MM.1S (cell line): ENCODE measurements around the gene CASTOR2.

Source experiments
- DNase-seq: peaks from one replicate; pipeline ENCODE4 v3.0.0-alpha.2; 2015
- H2AFZ ChIP-seq: fragments of 300-600 bp; sonication (generic); 2 replicates; pipeline ENCODE4 v1.6.0; 2016; ENCODE audit warnings: antibody characterized with exemption, low read length
- H3F3A ChIP-seq: fragments of 300-600 bp; sonication (generic); 2 replicates; pipeline ENCODE4 v1.6.1; 2016; ENCODE audit warnings: mild to moderate bottlenecking, antibody characterized with exemption, low read length, moderate library complexity, mixed read lengths; ENCODE audit not compliant: insufficient read depth
- H3K27ac ChIP-seq: fragments of 300-600 bp; sonication (generic); 2 replicates; pipeline ENCODE4 v1.5.1; 2016; ENCODE audit warnings: mild to moderate bottlenecking, low read length
- H3K27me3 ChIP-seq: fragments of 300-600 bp; sonication (generic); replicated peaks from 2 replicates; pipeline ENCODE4 v1.6.0; 2016; ENCODE audit warnings: low read length; ENCODE audit not compliant: insufficient read depth
- H3K36me3 ChIP-seq: fragments of 300-600 bp; sonication (generic); replicated peaks from 2 replicates; pipeline ENCODE4 v1.6.1; 2016; ENCODE audit warnings: mild to moderate bottlenecking, low read length, mixed read lengths; ENCODE audit not compliant: insufficient read depth
- H3K4me1 ChIP-seq: fragments of 300-600 bp; sonication (generic); 2 replicates; pipeline ENCODE4 v1.6.1; 2016; ENCODE audit warnings: low read length, mixed read lengths
- H3K4me2 ChIP-seq: fragments of 300-600 bp; sonication (generic); 2 replicates; pipeline ENCODE4 v1.6.0; 2016; ENCODE audit warnings: low read depth, low read length
- H3K4me3 ChIP-seq: fragments of 300-600 bp; sonication (generic); 2 replicates; pipeline ENCODE4 v1.5.1; 2016; ENCODE audit warnings: low read length, mixed read lengths
- H3K79me2 ChIP-seq: fragments of 300-600 bp; sonication (generic); 2 replicates; pipeline ENCODE4 v1.6.1; 2016; ENCODE audit warnings: mixed run types, low read length, mixed read lengths
- H3K9ac ChIP-seq: fragments of 300-600 bp; sonication (generic); 2 replicates; pipeline ENCODE4 v1.6.1; 2016; ENCODE audit warnings: low read length, mixed read lengths
- H3K9me2 ChIP-seq: fragments of 300-600 bp; sonication (generic); replicated peaks from 2 replicates; pipeline ENCODE4 v1.6.1; 2016; ENCODE audit warnings: mild to moderate bottlenecking, low read length, mixed read lengths; ENCODE audit not compliant: insufficient read depth
- H3K9me3 ChIP-seq: fragments of 300-600 bp; sonication (generic); replicated peaks from 2 replicates; pipeline ENCODE4 v1.6.1; 2016; ENCODE audit warnings: mild to moderate bottlenecking, low read length, mixed read lengths; ENCODE audit not compliant: insufficient read depth
- H4K20me1 ChIP-seq: fragments of 300-600 bp; sonication (generic); 2 replicates; pipeline ENCODE4 v1.6.1; 2016; ENCODE audit warnings: mild to moderate bottlenecking, low read length, moderate library complexity, mixed read lengths; ENCODE audit not compliant: insufficient read depth
- CTCF ChIP-seq: fragments of 300-600 bp; sonication (generic); IDR thresholded peaks from 2 replicates; pipeline ENCODE4 v1.5.1; 2016; ENCODE audit warnings: antibody characterized with exemption, low read length, mixed read lengths
- EZH2 ChIP-seq: fragments of 300-600 bp; sonication (generic); optimal IDR thresholded peaks from 2 replicates; pipeline ENCODE3; 2017; ENCODE audit warnings: low read depth, mild to moderate bottlenecking, antibody characterized with exemption, low read length, mixed read lengths
- EZH2phosphoT487 ChIP-seq: fragments of 300-600 bp; sonication (generic); IDR thresholded peaks from 2 replicates; pipeline ENCODE4 v1.6.1; 2018; ENCODE audit warnings: antibody characterized with exemption, low read length

CASTOR2 gene

DNA sequence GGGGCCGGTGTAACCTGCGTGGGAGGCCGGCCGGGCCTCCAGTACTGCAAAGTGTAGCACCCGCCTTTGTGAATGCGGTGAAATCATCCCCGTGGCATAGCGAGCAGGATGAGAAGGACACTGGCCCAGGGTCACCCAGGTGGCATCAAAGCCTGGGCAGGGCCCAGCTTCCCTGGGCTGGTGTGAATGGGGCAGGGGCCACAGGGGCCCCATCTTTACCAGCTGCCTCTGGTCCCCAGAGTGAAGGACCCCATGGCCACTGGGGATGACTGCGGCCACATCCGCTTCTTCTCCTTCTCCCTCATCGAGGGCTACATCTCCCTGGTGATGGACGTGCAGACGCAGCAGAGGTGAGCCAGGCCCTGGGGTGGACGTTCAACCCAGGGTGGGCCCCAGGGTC is 55.3 kb downstream of the CASTOR2 start:
- no peaks in the 10 kb centered on the region for H3K4me1 ChIP-seq
- no peaks in the 10 kb centered on the region for H3K27me3 ChIP-seq
- H2AFZ ChIP-seq = no peak overlapping the region
- no peaks in the 10 kb centered on the region for H3K9me3 ChIP-seq
- H3K27ac ChIP-seq = no peak overlapping the region
- H4K20me1 ChIP-seq = no peaks in the 10 kb centered on the region
- DNase-seq = no peak
- no peaks in the 10 kb centered on the region for H3K79me2 ChIP-seq
- no peaks in the 10 kb centered on the region for H3K9me2 ChIP-seq
- TF ChIP-seq EZH2phosphoT487 (no peak), CTCF (no peak), EZH2 (no peak)
- no peaks in the 10 kb centered on the region for H3K36me3 ChIP-seq
- H3K4me2 ChIP-seq = no peak overlapping the region
- no peaks in the 10 kb centered on the region for H3F3A ChIP-seq
- H3K4me3 ChIP-seq = no peak overlapping the region
- H3K9ac ChIP-seq = no peak overlapping the region

DNA sequence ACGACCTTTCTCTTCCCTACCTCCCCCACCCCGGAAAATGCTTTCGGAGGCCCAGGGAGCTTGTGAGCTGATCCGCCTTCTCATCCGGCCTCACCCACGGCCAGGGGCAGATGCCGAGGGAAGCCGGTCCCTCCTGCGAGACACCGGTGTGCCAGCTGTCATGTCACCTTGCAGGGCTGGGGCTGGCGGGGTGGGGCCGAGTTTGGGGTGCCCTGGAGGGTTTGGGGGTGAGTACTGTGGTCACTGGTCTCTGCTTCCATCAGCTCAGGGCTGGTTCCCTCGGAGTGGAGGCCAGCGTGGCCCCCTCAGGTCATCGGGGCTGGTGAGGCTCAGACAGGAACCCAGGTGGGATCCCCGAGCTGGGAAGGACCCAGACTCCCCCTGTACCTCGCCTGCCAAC is 60.4 kb downstream of the CASTOR2 start:
- Histone ChIP-seq H4K20me1 (no peaks in the 10 kb centered on the region), H3K27ac (no peak overlapping the region), H3K4me2 (no peak overlapping the region), H3F3A (no peaks in the 10 kb centered on the region), H3K27me3 (no peaks in the 10 kb centered on the region), H3K36me3 (no peaks in the 10 kb centered on the region), H3K79me2 (no peaks in the 10 kb centered on the region), H3K4me1 (no peaks in the 10 kb centered on the region), H3K9me2 (no peaks in the 10 kb centered on the region), H2AFZ (no peak overlapping the region), H3K9me3 (no peaks in the 10 kb centered on the region), H3K9ac (no peak overlapping the region), H3K4me3 (no peak overlapping the region)
- no peak for TF ChIP-seq CTCF
- no peak for TF ChIP-seq EZH2phosphoT487
- no peak for TF ChIP-seq EZH2
- no peak for DNase-seq

DNA sequence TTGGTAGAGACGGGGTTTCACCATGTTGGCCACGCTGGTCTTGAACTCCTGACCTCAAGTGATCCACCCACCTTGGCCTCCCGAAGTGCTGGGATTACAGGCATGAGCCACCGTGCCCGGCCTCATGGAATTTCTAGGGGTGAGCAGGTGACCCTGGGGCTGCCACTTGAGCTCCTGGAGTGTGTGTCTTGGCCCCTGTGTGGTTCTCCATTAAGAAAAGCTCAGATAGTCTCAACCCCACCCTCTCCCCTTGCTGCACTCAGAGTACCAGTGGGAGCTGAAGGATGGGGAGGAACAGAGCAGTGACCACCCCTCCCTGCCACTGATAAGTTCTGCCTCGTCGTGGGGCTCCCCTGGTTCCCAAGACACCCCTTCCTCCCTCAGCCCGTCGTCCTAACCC is 63.8 kb downstream of the CASTOR2 start:
- Histone ChIP-seq H3F3A (no peaks in the 10 kb centered on the region), H3K79me2 (no peaks in the 10 kb centered on the region), H3K27me3 (no peaks in the 10 kb centered on the region), H3K4me3 (no peak overlapping the region), H3K36me3 (no peaks in the 10 kb centered on the region), H3K9me3 (no peaks in the 10 kb centered on the region), H3K4me1 (no peaks in the 10 kb centered on the region), H4K20me1 (no peaks in the 10 kb centered on the region), H3K4me2 (no peak overlapping the region), H3K27ac (no peak overlapping the region), H3K9ac (no peak overlapping the region), H3K9me2 (no peaks in the 10 kb centered on the region), H2AFZ (no peak overlapping the region)
- TF ChIP-seq EZH2 (no peak), CTCF (no peak), EZH2phosphoT487 (no peak)
- DNase-seq = no peak
